OCI-LY1 (cell line): ENCODE measurements around the gene EMC7.

Experiments used
- CTCF ChIP-seq: fragments of 200-600 bp; sonication (generic), shearing (Covaris generic); IDR thresholded peaks from 2 replicates; pipeline ENCODE4 v1.5.1; 2017; ENCODE audit warnings: mild to moderate bottlenecking, antibody characterized with exemption, low read length, moderate library complexity, mixed read lengths
- EZH2 ChIP-seq: fragments of 200-600 bp; sonication (generic), shearing (Covaris generic); IDR thresholded peaks from 2 replicates; pipeline ENCODE4 v1.8.0; 2017; ENCODE audit warnings: borderline replicate concordance, mixed run types, mild to moderate bottlenecking, antibody characterized with exemption, low read length, moderate library complexity, mixed read lengths

- TF ChIP-seq EZH2, result no peak
- peak; percentile 75 for TF ChIP-seq CTCF
Measured at GRCh38 chr15:34109797-34110663, 8.4 kb upstream of the EMC7 start.
